ENCODE measurements around the gene SERPIND1.

Gene SERPIND1

DNA sequence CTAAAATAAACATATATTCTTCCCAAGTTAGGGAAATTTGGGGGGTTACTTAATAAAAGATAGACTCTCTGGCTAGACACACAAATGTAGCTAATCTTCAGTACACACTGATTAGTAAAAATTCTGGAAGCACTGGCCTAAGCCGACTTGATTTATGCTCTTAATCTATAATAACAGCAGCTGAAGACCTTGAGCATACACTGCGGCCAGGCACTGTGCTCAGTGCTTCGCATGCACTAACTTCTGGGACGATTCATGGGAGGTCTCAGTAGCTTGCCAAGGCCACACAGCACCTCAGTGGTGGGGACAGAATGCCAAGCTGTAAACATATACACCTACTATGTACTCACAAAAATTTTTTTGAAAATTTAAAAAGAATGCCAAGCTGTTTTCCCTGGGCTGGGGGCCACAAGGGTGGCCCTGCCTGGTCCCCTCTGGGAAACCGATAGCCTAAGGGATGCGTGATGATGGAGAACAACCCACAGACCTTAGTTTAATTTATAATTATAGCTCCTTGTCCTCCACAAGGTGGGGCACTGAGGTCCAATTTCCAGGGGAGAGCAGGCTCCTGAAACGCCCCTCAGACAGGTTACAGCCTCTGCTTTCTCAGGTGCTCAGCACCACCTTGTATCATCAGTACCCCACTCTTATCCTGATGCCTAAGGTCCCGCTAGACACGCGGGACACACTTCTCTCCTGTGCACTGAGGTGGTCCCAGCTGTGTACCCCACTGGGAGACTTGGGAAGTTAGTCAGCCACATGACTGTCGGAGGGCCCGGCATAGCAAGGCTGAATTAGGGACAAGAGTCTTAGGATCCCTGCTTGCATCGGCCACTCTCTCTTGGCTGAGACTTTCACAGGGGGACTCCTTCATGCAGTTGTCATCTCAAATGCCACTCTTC lies 20.1 kb downstream of the SERPIND1 start:
- DNase-seq: no peak

DNA sequence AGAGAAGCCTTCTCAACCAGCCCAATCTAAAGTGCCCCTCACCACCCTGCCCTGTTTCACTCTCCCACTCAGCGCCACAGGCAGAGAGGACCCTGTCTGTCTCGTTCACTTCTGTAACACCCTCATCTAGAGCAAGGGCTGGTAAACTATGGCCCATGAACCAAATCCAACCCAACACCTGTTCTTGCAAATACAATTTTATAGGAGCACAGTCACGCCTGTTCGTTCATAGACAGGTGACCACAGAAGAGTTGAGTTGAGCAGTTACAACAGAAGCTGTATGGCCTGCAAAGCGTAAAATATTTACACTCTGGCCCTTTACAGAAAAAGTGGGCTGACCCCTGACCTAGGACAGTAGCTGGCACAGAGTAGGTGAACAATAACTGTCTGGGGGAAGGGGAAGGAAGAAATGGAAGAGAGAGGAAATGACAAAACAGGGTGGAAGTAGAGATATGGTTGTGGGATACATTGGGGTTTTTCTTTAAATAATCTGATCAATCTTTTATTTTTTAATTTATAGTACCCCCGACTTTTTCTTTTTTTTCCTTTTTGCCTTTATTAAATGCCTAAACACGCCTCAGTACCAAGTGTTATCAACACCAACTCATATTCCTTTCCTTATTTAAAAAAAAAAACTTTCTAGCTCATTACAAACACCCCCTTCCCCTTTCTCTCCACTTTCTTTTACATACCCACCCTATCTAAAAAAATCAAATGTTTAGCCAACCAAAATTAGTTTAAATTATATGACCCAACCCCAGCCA lies 20.9 kb downstream of the SERPIND1 start:
- DNase-seq: no peak

DNA sequence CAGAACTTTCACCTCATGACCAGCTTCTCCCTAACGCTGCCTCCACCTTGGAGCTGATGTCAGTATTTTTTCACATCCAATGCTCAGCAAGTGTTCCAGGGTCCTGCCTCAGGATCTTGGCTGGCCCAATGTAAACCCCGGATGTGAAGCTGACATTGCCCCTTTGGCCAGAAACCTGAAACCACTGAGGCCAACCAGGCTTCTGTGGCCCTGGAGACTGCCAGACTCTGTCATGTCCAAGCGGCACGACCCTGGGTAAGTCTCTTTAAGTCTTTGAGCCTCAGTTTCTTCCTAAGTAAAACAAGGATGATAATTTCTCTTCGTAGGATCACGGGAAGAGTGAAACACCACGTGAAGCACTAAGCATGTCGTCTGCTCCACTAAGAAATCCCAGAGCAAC lies 22.8 kb downstream of the SERPIND1 start:
- no peak for DNase-seq

DNA sequence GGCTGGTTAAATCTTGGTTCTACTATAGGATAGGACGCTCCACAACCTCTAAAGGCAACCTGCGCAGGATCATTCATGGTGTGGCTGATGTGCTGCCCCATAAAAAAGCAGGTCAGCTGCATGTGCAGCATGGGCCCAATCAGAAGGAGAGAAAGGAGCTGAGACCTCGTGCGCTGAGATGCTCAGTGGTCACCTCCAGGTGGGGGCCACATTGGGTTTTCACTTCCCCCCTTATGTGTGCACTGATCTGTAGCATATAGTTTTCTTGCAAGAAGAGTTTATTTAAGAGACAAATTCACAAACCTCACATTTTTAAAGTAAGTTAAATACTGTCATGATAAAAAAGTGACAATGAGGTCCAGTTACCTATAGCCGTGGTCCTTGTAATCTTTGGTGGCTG lies 24.3 kb downstream of the SERPIND1 start:
- DNase-seq: no peak

DNA sequence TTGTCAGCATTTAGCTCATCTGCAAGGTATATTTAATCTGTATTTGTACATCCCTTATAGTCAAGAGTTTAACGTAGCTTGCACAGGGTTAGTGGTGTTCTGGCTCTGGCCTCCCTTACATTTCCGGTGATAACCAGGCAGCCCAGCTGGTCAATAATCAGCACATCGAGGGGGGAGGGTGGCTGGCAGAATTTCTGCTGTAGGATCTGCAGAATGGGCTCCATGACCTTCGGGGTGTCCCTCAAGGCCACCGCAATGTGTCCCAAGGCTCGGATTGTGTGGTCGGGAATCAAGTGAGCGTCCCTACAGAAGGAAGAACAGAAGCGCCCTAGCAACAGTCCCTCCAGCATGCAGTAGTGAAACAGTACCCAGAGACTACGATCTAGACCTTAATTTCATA lies 25.1 kb downstream of the SERPIND1 start:
- DNase-seq: no peak

DNA sequence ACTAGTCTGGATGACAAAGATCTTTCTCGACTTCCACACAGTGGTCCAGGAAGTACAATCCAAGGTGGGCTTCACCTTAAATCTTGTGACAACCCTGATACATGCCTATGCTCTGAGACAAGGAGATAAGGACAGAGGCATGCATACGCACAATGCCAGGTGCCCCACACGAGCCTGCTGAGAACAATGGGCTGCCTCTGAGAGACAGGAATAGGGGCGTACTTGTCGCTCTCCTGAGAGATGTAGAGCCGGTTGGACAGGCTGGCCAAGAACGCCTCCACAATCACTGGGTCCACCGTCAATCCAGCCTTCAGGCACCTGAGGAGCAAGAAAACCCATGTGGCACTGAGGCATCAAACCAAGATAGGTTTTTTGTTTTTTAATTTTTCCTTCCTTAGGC lies 25.5 kb downstream of the SERPIND1 start:
- DNase-seq: no peak

DNA sequence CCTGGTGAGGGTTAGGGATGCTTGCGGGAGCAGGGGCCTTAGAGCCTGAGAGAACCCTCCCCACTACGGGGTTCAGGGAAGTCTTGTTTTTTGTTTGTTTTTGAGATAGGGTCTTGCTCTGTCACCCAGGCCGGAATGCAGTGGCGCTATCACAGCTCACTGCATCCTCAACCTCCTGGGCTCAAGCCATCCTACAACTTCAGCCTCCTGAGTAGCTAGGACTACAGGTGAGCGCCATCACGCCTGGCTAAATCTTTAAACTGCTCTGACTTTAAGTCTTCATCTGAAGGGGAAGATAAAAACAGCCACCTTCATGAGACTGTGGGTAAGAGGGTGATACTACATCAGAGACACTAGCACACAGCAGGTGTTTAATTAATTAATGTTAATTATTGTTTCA lies 28.5 kb downstream of the SERPIND1 start:
- DNase-seq: no peak

DNA sequence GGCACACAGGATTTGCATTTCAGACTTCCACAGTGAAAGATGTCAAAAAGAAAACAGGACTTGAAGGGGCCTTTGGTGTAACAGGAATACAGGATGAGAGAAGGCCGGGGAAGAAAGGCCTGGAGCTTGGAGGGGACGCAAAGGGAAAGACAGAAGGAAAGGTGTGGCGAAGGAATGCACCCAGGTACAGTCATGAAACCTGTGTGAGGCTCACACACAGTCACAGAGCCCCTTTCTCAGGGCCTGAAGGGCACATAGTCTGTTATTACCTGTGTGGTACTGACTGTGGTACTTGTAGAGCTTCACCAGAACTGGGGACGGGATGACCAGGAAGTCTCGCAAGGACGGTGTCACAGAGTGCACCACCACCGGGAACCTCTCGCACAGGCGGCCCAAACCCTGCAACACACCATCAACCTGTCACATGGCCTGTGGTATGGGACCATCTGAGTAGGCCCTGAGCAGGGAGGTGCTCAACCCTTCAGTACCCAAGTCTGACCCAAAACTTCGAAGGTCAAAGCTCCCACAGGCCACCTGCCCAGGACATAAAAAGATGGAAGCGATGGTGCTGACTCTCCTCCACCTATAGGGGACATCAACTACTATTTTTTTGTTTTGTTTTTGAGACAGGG lies 29.1 kb downstream of the SERPIND1 start:
- DNase-seq: no peak

DNA sequence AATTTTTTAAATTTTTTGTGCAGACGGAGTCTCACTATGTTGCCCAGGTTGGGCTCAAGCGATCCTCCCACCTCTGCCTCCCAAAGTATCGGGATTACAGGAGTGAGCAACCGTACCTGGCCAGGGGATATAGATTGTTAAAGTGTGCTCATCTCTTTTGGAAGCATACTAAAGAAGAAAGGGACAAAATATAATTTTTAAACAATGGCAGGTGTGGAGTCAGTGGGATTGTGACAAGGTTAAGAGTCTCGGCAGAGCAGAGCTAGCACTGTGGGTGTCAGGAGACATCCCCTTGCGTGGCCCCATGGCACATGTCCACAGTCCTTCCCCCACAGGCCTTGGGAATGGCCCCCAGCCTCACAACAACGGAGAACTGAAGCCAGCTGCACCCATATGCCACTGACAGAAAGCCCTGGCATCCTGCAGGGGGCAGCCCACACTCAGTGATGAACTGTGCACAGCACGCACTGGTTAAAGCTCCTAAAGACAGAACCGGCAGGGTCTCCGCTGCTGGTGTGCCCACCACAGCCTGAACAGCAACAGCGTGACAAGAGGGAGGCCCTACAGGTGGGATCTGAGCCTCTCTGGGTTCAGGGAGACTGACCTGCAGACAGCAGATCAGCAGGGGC lies 29.9 kb downstream of the SERPIND1 start:
- no peak for DNase-seq

DNA sequence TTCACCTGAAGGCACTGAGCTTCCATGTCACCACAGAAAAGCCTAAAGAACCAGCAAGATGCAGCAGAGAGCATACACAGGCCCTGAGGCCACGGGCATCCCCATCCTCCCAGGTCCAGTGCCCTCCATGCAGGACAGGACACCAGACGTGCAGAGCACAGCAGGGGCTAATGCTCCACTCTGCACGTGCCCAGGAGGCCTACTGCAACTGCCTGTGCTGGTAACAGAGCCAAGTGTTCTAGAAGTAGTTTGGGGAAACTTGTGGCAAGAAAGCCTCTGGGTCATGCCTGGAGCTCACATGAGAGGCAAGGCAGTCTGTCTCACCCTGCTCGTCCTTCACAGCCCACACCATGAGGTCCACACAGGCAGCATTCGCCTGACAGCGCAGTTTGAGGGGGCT lies 30.7 kb downstream of the SERPIND1 start:
- DNase-seq: no peak

DNA sequence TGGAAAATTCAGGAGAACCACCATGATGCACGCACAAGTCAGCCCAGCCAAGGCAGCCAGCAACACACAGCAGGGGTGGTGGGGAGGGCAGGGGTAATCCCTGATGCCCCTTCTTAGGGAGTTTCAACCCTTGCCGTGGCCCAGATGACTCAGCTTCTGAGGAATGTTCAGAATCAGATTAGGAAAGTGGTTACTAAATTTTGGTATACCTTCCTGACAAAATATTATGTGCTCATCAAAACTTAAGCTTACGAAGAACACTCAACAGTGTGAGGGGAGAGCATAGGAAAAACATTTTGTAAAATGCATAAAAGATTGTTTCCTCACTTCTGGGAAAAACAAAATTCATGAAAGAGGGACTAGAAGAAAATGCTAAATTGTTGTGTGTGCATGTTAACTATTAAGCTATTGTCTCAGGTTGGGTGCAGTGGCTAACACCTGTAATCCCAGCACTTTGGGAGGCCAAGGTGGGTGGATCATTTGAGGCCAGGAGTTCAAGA lies 32.1 kb downstream of the SERPIND1 start:
- DNase-seq: no peak

DNA sequence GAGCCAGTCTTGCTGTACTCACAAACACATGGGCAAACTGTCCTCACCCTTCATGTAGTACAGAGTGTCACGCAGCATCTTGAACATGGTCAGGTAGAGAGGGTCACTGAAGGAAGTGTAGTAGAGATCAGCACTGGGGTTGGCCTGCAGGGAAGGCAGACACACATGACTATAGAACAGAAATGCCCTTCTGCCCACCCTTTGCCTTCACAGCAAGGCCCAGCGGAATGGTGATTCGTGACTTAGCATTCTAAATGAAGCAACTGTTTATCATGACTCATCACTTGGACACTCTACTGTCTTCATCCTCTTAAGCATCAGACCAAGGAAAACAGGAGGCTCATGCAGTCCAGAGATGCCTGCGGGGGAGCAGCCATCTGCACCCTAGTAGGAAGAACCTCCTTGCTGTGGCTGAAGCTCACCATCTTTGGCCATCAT lies 33.4 kb downstream of the SERPIND1 start:
- no peak for DNase-seq

DNA sequence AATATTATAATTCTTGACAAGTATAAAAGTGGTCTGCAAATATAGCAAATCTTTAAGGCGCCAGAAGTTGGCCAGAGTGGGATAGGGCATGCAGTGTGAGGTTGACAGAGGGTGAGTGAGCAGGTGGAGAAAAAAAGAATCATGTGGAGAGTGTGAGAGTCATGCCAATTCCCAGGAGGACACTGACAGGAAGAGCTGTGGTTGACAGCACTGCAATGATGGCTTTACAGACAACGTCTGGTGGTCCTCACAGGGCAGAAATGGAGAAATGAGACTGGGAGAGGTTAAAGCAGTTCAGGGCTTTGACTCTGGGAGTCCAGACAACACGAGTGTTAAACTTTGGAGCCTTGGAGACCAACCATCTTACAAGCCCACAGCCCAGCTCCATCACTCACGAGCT lies 34.9 kb downstream of the SERPIND1 start:
- no peak for DNase-seq

DNA sequence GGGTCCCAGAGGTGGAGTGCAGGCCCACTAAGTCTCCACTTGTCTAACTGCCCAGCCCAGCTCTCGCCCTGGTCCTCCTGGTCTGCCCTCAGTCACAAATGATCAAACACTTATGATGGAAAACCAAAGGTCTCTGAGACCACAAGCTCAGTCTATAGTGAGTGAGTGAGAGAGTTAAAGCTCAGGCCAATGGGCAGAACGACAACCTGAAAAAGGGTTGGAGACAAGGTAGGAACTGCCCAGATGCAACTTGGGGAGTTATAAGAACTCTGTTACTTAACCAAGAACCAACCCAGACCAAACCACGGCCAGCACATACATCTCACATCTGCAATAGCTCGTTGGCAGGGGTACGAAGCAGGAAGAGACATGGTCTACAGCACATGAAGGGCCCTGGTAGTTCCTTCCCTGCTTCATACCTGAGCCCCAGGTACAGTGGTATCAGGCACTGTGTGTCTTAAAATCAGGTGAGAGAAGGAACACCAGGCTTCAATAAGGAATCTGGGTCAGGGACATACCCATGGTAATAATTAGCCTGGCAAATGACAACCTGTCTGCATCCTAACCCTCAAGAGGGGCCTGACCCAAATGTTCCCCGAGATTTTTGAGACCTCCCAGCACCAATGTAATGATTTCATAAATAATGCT lies 35.7 kb downstream of the SERPIND1 start:
- no peak for DNase-seq

DNA sequence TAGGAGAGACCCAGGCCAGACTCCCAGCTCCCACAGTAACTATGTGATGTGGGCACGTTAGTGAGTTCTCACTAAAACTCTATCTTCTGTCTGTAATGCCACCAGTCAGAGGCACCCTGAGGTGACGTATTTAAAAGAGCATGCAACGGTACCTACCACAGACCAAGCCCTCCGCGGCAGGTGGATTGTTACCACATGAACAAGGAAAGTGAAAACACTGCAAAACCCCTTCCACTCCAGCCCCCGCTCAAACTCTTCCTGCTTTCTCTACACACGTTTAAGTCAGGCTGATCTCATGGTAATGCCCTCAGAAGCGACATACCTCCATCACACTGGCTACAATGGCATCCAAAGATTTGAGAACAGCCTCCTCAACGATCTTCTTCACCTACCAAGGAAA lies 36.7 kb downstream of the SERPIND1 start:
- DNase-seq: no peak

DNA sequence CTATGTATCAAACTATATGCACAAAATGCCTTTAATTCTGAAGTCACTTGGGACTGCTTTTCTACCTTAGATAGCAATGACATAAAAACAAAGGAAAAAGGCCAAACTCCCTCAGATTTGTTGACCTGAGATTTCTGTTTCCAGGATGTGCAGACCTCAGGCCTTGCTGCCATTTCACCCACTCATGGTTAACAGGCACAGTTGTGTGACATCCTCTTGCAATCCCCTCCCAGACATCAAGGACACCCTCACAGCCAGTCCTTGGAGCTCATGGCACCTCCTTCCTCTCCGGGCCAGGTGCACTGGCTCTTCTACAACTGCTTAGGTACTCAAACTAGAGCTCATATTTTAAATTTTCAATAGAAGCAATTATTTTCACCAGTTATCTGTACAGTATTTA lies 37.3 kb downstream of the SERPIND1 start:
- no peak for DNase-seq

DNA sequence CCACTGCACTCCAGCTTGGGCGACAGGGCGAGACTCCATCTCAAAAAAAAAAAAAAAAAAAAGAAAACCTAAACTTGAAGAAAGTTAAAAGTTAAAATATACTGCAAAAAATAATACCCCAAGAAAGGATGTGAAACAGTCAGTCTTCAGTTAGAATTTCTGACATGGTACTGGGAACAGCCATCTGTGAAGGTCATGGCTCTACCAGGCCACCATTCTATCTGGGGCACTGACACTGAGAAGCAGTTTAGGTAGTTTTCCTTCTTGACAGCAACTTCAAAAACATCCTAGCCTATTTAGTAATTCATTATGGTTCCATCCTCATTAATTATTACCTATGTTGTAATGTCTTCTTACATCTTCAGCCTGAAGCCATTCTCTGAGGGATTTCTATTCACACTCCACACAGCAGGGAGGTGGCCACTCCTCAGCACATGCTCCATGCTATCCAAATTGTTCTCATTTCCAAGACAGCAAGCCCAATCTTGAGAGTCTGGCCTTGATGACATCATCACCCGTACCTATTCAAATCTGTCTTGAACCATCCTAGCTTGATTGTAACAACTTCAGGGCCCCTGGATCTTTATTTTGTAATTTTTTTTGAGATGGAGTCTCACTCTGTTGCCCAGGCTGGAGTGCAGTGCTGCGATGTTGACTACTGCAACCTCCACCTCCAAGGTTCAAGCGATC lies 38.2 kb downstream of the SERPIND1 start:
- no peak for DNase-seq

DNA sequence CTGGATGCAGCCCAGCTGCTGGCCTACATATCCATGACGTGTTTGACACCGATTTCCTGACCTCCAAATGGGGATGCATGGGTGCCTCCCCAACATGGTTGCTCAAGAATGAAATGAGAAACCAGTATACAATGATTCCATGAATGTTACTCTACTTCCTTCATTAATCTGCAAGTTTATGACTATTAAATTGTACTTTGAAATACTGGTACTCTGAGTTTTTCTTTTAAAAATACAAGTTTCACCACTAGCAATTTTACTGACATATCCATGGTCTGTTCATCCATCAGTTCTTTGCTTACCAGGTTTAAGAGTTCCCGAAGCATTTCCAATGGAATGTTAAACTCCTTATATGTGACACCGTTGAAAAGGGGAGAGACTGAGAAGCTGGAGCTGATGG lies 39.1 kb downstream of the SERPIND1 start:
- no peak for DNase-seq

DNA sequence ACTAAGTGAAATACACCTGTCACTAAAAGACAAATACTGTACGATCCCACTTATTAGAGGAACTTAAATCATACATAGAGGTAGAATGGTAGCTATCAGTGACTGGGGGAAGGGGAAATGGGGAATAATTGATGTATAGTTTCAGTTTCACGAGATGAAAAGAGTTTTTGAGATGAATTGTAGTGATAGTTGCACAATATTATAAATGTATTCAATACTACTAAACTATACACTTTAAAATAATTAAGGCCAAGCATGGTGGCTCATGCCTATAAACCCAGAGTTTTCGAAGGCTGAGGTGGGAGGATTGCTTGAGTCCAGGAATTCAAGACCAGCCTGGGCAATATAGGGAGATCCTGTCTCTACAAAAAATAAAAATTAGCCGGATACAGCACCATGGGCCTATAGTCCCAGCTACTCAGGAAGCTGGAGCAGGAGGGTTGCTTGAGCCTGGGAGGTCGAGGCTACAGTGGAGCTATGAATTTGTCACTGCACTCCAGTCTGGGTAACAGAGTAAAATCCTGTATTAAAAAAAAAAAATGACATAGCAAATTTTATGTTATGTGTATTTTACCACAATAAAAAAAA lies 40.4 kb downstream of the SERPIND1 start:
- DNase-seq: no peak

DNA sequence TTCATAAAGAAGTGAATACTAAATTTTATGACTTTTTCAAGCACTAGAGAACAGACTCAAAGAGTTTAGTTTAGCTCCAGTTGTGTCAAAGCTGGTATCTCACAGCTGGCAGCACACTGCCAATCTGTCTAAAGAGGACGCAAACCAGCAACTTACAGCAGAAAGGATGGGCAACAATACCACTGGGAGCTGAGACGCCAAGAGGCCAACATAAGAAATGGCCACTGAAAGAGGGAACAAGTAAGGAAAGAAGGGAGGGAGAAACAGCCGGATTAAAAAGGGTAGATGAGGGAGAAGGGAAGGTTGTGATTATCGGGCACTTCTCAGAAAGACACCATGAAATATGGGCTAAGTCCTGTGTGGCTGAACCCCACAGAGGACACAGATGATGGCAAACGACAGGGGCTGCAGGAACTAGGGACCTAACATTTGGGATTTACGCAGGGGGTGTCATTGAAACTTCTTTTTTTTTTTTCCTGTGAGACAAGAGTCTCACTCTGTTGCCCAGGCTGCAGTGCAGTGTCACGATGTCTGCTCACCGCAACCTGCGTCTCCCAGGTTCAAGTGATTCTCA lies 41.7 kb downstream of the SERPIND1 start:
- no peak for DNase-seq

DNA sequence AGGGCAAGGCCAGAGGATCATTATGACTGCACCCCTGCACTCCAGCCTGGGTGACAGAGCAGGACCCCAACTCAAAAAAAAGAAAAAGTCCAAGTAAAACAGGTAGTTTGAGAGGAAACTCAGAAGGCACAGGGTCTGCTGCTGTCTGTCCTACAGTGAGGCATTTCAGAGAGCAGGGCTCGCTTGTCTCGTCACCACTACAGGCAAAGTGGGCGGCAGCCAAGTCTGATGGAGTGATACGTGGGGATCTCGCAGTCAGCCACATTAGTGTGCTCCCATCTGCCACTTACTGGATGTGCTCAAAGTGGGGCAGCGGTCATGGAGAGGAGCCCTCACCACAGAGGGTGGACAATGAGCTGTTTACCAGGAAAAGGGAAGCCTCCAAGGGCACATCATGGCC lies 42.6 kb downstream of the SERPIND1 start:
- DNase-seq: no peak
